Heart left ventricle (tissue), 13 donors: Measurements from ENCODE around the gene AP3B1.

Experiments
- POLR2A ChIP-seq, 2 donors: fragments of 450-650 bp; IDR thresholded peaks; one replicate each; pipeline ENCODE4 v1.6.1; 2017; ENCODE audit warnings: antibody characterized with exemption in 2 of 2, mild to moderate bottlenecking in 2 of 2, moderate library complexity in 2 of 2
- TF ChIP-seq, protein P1 (sequence below), 12 donors: fragments of 200-600 bp; sonication (generic) in 4 of 12; IDR thresholded peaks; one replicate each; pipeline versions ENCODE4 v1.5.0 to v1.8.0; 2018 to 2022; ENCODE audit warnings: antibody characterized with exemption in 12 of 12, mild to moderate bottlenecking in 5 of 12
- donor health status: ischemic (EF 13 %, LVEDD 7.1; RV severe dilation, severe dysfunction).
- donor health status: DM: no; HTN: yes; CAD: no.
- donor health status: DM: no; HTN: no; CAD: no.
- donor health status: ischemic (EF 25% LVEDD 6.9; RV normal size, moderate dysfunction).
- donor health status: ischemic (EF 25% LVEDD 5.7; RV mildly dilated, moderate dysfunction).
- donor health status: ischemic (EF 35%, LVEDD 5.7; RV mildly dilated, moderate dysfunction).
- donor health status: nonischemic (EF 11% LVEDD 7.7; RV severe dilation, severe dysfunction).
- donor health status: DM: yes; HTN: yes; CAD: no.
- donor health status: PGD.
- donor health status: ischemic (EF 29% LVEDD 5.4; RV normal size, mild dysfunction).
- donor health status: nonischemic (EF 23%, LVEDD 6.1; RV moderate dilation, normal function).

DNA sequence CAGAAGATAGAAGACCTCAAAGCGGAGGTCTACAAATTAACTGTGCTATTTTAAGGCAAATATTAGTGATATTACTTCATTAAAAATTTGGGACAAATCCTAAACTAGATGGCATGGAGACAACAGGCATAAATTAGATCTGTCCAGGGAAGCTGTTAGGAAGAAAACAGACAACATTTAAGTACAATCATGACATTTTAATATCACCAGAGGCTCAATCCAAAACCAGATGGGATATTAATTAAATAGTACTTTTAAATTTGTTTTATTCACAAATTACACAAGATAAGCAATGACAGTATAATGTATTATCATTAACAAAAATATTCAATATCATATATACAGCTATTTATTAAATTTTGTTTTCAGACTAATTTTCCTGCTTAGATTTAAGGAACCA, 161.1 kb downstream of the AP3B1 start:
- TF ChIP-seq, protein P1, sequence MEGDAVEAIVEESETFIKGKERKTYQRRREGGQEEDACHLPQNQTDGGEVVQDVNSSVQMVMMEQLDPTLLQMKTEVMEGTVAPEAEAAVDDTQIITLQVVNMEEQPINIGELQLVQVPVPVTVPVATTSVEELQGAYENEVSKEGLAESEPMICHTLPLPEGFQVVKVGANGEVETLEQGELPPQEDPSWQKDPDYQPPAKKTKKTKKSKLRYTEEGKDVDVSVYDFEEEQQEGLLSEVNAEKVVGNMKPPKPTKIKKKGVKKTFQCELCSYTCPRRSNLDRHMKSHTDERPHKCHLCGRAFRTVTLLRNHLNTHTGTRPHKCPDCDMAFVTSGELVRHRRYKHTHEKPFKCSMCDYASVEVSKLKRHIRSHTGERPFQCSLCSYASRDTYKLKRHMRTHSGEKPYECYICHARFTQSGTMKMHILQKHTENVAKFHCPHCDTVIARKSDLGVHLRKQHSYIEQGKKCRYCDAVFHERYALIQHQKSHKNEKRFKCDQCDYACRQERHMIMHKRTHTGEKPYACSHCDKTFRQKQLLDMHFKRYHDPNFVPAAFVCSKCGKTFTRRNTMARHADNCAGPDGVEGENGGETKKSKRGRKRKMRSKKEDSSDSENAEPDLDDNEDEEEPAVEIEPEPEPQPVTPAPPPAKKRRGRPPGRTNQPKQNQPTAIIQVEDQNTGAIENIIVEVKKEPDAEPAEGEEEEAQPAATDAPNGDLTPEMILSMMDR (IDR thresholded peaks at IDR 0.05): no peak
- no peak for TF ChIP-seq POLR2A (IDR thresholded peaks at IDR 0.05)
